ENCODE results near the gene GLIS1. TPM values are rescaled to one million over a fixed set of nuclear protein-coding genes. Genes with fewer than 3 reads are reported as not detected.

GLIS1 gene
- total and polyA plus RNA-seq, 2 donors (not counting 3 experiments of a cell fraction or from before 2014, with no cell fraction given): not detected

DNA sequence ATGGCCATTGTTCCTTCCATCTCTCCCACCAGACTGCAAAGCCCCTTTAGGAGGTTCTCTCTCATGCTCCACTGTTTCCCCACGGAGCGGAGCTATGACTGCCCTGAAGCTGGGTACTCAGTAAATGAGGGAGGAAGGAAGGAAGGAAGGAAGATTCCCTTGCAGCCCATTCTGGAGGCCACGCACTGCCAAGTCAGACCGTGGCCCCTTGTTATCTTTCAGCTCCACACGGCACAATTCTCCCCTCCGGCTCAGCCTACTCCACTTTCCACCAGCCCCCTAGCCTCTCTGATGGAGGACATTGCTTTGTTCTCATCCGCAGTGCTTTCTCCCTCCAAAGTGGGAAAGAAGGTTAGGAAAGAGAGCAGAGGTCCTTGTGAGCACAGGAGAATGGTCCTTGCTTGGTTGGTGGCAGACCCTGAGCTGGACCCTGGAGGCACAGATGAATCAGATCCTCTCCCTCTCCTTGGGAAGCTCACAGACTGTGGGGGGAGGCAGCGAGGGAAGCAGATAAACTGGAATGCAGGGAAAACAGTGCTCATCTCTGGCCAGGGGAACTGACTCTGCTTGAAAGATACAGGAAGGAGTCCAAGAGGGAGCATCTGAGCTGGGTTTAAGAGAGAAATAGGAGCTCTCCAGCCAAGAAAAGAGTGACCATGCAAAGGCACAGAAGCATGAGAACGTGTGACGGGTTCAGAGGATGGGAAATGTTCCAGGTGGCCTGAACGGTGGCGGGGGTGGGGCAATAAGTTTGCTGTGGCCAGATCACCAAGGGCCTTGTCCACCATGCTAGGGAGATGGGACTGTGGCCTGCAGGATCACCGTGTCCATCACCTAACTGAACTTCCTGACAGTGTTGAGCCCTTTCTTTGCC lies 52.6 kb downstream of the GLIS1 start:
- H3K4me1 ChIP-seq (ENCODE audit: control insufficient read depth, extremely low read depth, insufficient read depth, low read length): no peaks in the 10 kb centered on the region
- H3K4me2 ChIP-seq (ENCODE audit: insufficient read depth, low read length): no peak overlapping the region
- no peaks in the 10 kb centered on the region for H3K9me1 ChIP-seq (replicated peaks; ENCODE audit: control insufficient read depth, extremely low read depth, insufficient read depth, low read length)
- TF ChIP-seq MYC (IDR thresholded peaks at IDR 0.05; ENCODE audit: low read depth, low read length): no peak
- no peak for TF ChIP-seq JUN (IDR thresholded peaks at IDR 0.05; ENCODE audit: borderline replicate concordance, insufficient read depth, insufficient read length, low read depth)
- no peak for TF ChIP-seq EZH2 (IDR thresholded peaks at IDR 0.05; ENCODE audit: borderline replicate concordance, low read depth, low read length, severe bottlenecking)
- TF ChIP-seq, protein P1, sequence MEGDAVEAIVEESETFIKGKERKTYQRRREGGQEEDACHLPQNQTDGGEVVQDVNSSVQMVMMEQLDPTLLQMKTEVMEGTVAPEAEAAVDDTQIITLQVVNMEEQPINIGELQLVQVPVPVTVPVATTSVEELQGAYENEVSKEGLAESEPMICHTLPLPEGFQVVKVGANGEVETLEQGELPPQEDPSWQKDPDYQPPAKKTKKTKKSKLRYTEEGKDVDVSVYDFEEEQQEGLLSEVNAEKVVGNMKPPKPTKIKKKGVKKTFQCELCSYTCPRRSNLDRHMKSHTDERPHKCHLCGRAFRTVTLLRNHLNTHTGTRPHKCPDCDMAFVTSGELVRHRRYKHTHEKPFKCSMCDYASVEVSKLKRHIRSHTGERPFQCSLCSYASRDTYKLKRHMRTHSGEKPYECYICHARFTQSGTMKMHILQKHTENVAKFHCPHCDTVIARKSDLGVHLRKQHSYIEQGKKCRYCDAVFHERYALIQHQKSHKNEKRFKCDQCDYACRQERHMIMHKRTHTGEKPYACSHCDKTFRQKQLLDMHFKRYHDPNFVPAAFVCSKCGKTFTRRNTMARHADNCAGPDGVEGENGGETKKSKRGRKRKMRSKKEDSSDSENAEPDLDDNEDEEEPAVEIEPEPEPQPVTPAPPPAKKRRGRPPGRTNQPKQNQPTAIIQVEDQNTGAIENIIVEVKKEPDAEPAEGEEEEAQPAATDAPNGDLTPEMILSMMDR (IDR thresholded peaks at IDR 0.05; ENCODE audit: extremely low read depth in 1 of 2, insufficient read depth in 1 of 2, low read depth in 1 of 2, low read length in 2 of 2): no peak
- CTCF ChIA-PET: interaction anchor here (0.7 to 0.8 kb wide), 3 partner anchors 8 to 27 kb away, joined by 3 read pairs; no protein-coding TSS in a partner anchor
- H3K9ac ChIP-seq (replicated peaks; ENCODE audit: extremely low read depth, insufficient read depth, low read length): no peak overlapping the region
- no peak overlapping the region for H3K27ac ChIP-seq (ENCODE audit: insufficient read depth, low read depth, low read length)
- H3K79me2 ChIP-seq (ENCODE audit: control insufficient read depth, insufficient read depth, low read length): no peaks in the 10 kb centered on the region
- no TSS peak for BruUV-seq (replicated peaks)
- H2AFZ ChIP-seq (ENCODE audit: low read depth, low read length): no peak overlapping the region
- no peaks in the 10 kb centered on the region for H4K20me1 ChIP-seq (replicated peaks; ENCODE audit: control insufficient read depth, extremely low read depth, insufficient read depth, low read length)
- peaks cover 30 to 39% of the 10 kb centered on the region in 2 experiments for H3K27me3 ChIP-seq (ENCODE audit: control insufficient read depth in 2 of 2, insufficient read depth in 2 of 2, low read length in 2 of 2)
- dilution Hi-C loops (cut with MboI; ENCODE audit: extremely low pct_ligation_motif_present, low sequenced_read_pairs): no loop called here
- H3K4me3 ChIP-seq (replicated peaks in 1 of 3; ENCODE audit: insufficient read depth in 1 of 3, low read depth in 1 of 3, low read length in 3 of 3): no peak overlapping the region
- DNase-seq (ENCODE audit: low read depth, low spot score) (no peak), FAIRE-seq (no peak)
- POLR2A ChIA-PET: no interaction called here
- no peaks in the 10 kb centered on the region for H3K36me3 ChIP-seq (ENCODE audit: control insufficient read depth in 2 of 2, extremely low read depth in 1 of 2, insufficient read depth in 2 of 2, low read length in 2 of 2)
- intact Hi-C loops (cut with micrococcal nuclease): no loop called here
- no peaks in the 10 kb centered on the region for H3K9me3 ChIP-seq (replicated peaks; ENCODE audit: control insufficient read depth, insufficient read depth, low read length)
